HEK293 (cell line): ENCODE results near the gene TPRN.

Source experiments
- EGR2 ChIP-seq: fragments of 450-650 bp; formaldehyde crosslinking; IDR thresholded peaks from 2 replicates; pipeline ENCODE4 v1.5.1; 2016; ENCODE audit warnings: low read depth, missing biosample characterization, missing genetic modification characterization
- FEZF1 ChIP-seq: fragments of 450-650 bp; formaldehyde crosslinking; IDR thresholded peaks from 2 replicates; pipeline ENCODE4 v1.5.1; 2016; ENCODE audit warnings: missing biosample characterization, missing genetic modification characterization
- GFI1B ChIP-seq: fragments of 450-650 bp; formaldehyde crosslinking; IDR thresholded peaks from 2 replicates; pipeline ENCODE4 v1.5.1; 2016; ENCODE audit warnings: missing biosample characterization, missing genetic modification characterization
- PRDM2 ChIP-seq: fragments of 450-650 bp; formaldehyde crosslinking; IDR thresholded peaks from 2 replicates; pipeline ENCODE4 v1.5.1; 2016; ENCODE audit warnings: missing biosample characterization, missing genetic modification characterization, borderline replicate concordance
- ZBTB11 ChIP-seq: fragments of 450-650 bp; formaldehyde crosslinking; conservative IDR thresholded peaks from 2 replicates; pipeline ENCODE4 v1.5.1; 2016; ENCODE audit warnings: low read depth, missing biosample characterization, missing genetic modification characterization
- ZBTB26 ChIP-seq: fragments of 450-650 bp; formaldehyde crosslinking; optimal IDR thresholded peaks from 2 replicates; pipeline ENCODE3; 2016; ENCODE audit warnings: missing biosample characterization, mild to moderate bottlenecking, missing genetic modification characterization
- ZNF140 ChIP-seq: fragments of 450-650 bp; formaldehyde crosslinking; IDR thresholded peaks from 2 replicates; pipeline ENCODE4 v1.5.1; 2016; ENCODE audit warnings: missing biosample characterization, missing genetic modification characterization
- ZNF146 ChIP-seq: fragments of 450-650 bp; formaldehyde crosslinking; IDR thresholded peaks from 2 replicates; pipeline ENCODE4 v1.5.1; 2016; ENCODE audit warnings: missing biosample characterization, missing genetic modification characterization
- ZNF23 ChIP-seq: fragments of 450-650 bp; formaldehyde crosslinking; IDR thresholded peaks from 2 replicates; pipeline ENCODE4 v1.5.1; 2016; ENCODE audit warnings: missing biosample characterization, missing genetic modification characterization, borderline replicate concordance
- ZNF362 ChIP-seq: fragments of 450-650 bp; formaldehyde crosslinking; IDR thresholded peaks from 2 replicates; pipeline ENCODE4 v1.5.1; 2016; ENCODE audit warnings: missing biosample characterization, missing genetic modification characterization
- ZNF394 ChIP-seq: fragments of 450-650 bp; formaldehyde crosslinking; IDR thresholded peaks from 2 replicates; pipeline ENCODE4 v1.5.1; 2016; ENCODE audit warnings: missing biosample characterization, missing genetic modification characterization, mild to moderate bottlenecking, moderate library complexity, borderline replicate concordance
- ZNF48 ChIP-seq: fragments of 450-650 bp; formaldehyde crosslinking; IDR thresholded peaks from 2 replicates; pipeline ENCODE4 v1.5.1; 2016; ENCODE audit warnings: missing biosample characterization, missing genetic modification characterization
- ZNF555 ChIP-seq: fragments of 450-650 bp; formaldehyde crosslinking; conservative IDR thresholded peaks from 2 replicates; pipeline ENCODE4 v1.5.1; 2017; ENCODE audit warnings: missing biosample characterization, mild to moderate bottlenecking, missing genetic modification characterization, inconsistent platforms
- ZNF670 ChIP-seq: fragments of 450-650 bp; formaldehyde crosslinking; IDR thresholded peaks from 2 replicates; pipeline ENCODE4 v1.5.1; 2016; ENCODE audit warnings: missing biosample characterization, missing genetic modification characterization, low read depth
- ZNF692 ChIP-seq: fragments of 450-650 bp; formaldehyde crosslinking; IDR thresholded peaks from 2 replicates; pipeline ENCODE4 v1.5.1; 2016; ENCODE audit warnings: missing biosample characterization, missing genetic modification characterization
- ZSCAN4 ChIP-seq: fragments of 450-650 bp; formaldehyde crosslinking; IDR thresholded peaks from 2 replicates; pipeline ENCODE4 v1.5.1; 2017; ENCODE audit warnings: missing biosample characterization, missing genetic modification characterization
- TF ChIP-seq, protein P1 (sequence below): fragments of 450-650 bp; IDR thresholded peaks from 2 replicates; pipeline ENCODE4 v1.5.1; 2018; ENCODE audit warnings: missing biosample characterization, mild to moderate bottlenecking, missing genetic modification characterization
- TF ChIP-seq, protein P2 (sequence below): fragments of 450-650 bp; formaldehyde crosslinking; IDR thresholded peaks from 2 replicates; pipeline ENCODE4 v1.5.1; 2016; ENCODE audit warnings: missing biosample characterization, missing genetic modification characterization

TPRN gene

GRCh38 chr9:137147091-137147792 lies 53.3 kb downstream of the TPRN start (continued):
- TF ChIP-seq ZNF692 (tag by site-specific recombination), result no peak
- peak; percentile 55; the same call in 1 of the 2 replicates for TF ChIP-seq EGR2 (tag by site-specific recombination)
- TF ChIP-seq FEZF1 (tag by site-specific recombination), result no peak
- TF ChIP-seq GFI1B (tag by site-specific recombination), result no peak
- TF ChIP-seq ZNF362, result no peak
- TF ChIP-seq ZBTB26 (tag by site-specific recombination), result peak; percentile 36
- no peak for TF ChIP-seq ZNF23 (tag by site-specific recombination)
- no peak for TF ChIP-seq ZNF394 (tag by site-specific recombination)
- TF ChIP-seq ZNF48 (tag by site-specific recombination), result no peak
- TF ChIP-seq ZNF670 (tag by site-specific recombination), result no peak
- TF ChIP-seq PRDM2 (tag by site-specific recombination), result 0 out of 2 replicates have a peak, but pooled peaks have one; percentile 39
- TF ChIP-seq ZNF555, result no peak
- TF ChIP-seq, protein P1, sequence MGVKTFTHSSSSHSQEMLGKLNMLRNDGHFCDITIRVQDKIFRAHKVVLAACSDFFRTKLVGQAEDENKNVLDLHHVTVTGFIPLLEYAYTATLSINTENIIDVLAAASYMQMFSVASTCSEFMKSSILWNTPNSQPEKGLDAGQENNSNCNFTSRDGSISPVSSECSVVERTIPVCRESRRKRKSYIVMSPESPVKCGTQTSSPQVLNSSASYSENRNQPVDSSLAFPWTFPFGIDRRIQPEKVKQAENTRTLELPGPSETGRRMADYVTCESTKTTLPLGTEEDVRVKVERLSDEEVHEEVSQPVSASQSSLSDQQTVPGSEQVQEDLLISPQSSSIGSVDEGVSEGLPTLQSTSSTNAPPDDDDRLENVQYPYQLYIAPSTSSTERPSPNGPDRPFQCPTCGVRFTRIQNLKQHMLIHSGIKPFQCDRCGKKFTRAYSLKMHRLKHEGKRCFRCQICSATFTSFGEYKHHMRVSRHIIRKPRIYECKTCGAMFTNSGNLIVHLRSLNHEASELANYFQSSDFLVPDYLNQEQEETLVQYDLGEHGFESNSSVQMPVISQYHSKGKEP (tag by site-specific recombination), result no peak
- TF ChIP-seq ZNF140 (tag by site-specific recombination), result no peak
- TF ChIP-seq, protein P2, sequence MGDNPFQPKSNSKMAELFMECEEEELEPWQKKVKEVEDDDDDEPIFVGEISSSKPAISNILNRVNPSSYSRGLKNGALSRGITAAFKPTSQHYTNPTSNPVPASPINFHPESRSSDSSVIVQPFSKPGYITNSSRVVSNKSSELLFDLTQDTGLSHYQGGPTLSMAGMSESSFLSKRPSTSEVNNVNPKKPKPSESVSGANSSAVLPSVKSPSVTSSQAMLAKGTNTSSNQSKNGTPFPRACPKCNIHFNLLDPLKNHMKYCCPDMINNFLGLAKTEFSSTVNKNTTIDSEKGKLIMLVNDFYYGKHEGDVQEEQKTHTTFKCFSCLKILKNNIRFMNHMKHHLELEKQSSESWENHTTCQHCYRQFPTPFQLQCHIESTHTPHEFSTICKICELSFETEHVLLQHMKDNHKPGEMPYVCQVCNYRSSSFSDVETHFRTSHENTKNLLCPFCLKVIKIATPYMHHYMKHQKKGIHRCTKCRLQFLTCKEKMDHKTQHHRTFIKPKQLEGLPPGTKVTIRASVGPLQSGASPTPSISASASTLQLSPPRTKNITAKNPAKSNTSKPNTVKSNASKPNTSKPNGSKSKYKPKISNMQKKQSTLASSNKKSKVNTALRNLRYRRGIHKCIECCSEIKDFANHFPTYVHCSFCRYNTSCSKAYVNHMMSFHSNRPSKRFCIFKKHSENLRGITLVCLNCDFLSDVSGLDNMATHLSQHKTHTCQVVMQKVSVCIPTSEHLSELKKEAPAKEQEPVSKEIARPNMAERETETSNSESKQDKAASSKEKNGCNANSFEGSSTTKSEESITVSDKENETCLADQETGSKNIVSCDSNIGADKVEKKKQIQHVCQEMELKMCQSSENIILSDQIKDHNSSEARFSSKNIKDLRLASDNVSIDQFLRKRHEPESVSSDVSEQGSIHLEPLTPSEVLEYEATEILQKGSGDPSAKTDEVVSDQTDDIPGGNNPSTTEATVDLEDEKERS, result no peak
- TF ChIP-seq ZBTB11 (tag by site-specific recombination), result no peak
- TF ChIP-seq ZNF146 (tag by site-specific recombination), result no peak
- peak; percentile 97 for TF ChIP-seq ZSCAN4 (tag by site-specific recombination)
